Posterior cingulate gyrus (tissue), 11 donors: ENCODE data around the gene PALM3.
"Not testable (repeated sequence)": the region's sequence is repeated elsewhere in the genome, so short reads cannot be mapped to it uniquely, and the experiment has no call there.

Experiments
- DNase-seq, 10 donors: peaks; one replicate each; pipeline versions ENCODE4 v3.0.0 to v3.0.0-alpha.2; 2020 to 2021; ENCODE audit warnings: mixed read lengths in 3 of 10
- intact Hi-C: fragments of 100-400 bp; cut with DNase I; formaldehyde crosslinking; loops from one replicate; pipeline ENCODE4 v1.15.1; 2023

Gene PALM3

GRCh38 chr19:14063105-14063504, 1.2 kb upstream of the PALM3 start:
- intact Hi-C loops, result no loop called here
- DNase-seq, result no peak

- no peak for DNase-seq
- intact Hi-C loops, result no loop called here
These were observed 631 bp upstream of the PALM3 start for GRCh38 chr19:14062558-14062855.

- intact Hi-C loops, result no loop called here
- no peak for DNase-seq
These were observed 661 bp downstream of the PALM3 start for GRCh38 chr19:14061081-14061749.

- no peak for DNase-seq
These were observed 2.2 kb downstream of the PALM3 start for GRCh38 chr19:14059652-14060155.

GRCh38 chr19:14059093-14059480, 2.8 kb downstream of the PALM3 start:
- intact Hi-C loops, result no loop called here

More at GRCh38 chr19:14059652-14060155, 2.2 kb downstream of the PALM3 start:
- intact Hi-C loops, result no loop called here

GRCh38 chr19:14058182-14059092, 3.4 kb downstream of the PALM3 start:
- intact Hi-C loops, result no loop called here
- DNase-seq, result no peak

More at GRCh38 chr19:14059093-14059480, 2.8 kb downstream of the PALM3 start:
- no peak for DNase-seq

GRCh38 chr19:14056741-14057356, 5.0 kb downstream of the PALM3 start:
- no peak for DNase-seq
- intact Hi-C loops, result no loop called here

- no peak for DNase-seq
- intact Hi-C loops, result no loop called here
These were observed 5.7 kb downstream of the PALM3 start for GRCh38 chr19:14056069-14056666.

- DNase-seq, result no peak
- intact Hi-C loops, result no loop called here
These were observed 6.5 kb downstream of the PALM3 start for GRCh38 chr19:14055396-14055795.

GRCh38 chr19:14054721-14055120, 7.2 kb downstream of the PALM3 start:
- intact Hi-C loops, result no loop called here
- DNase-seq, result no peak

GRCh38 chr19:14054099-14054498, 7.8 kb downstream of the PALM3 start:
- intact Hi-C loops, result no loop called here
- no peak for DNase-seq

GRCh38 chr19:14053500-14053899, 8.4 kb downstream of the PALM3 start:
- intact Hi-C loops, result no loop called here
- DNase-seq, result no peak

GRCh38 chr19:14053032-14053431, 8.8 kb downstream of the PALM3 start:
- no peak for DNase-seq
- intact Hi-C loops, result no loop called here

GRCh38 chr19:14052470-14052869, 9.4 kb downstream of the PALM3 start:
- DNase-seq, result no peak
- intact Hi-C loops, result no loop called here

- DNase-seq, result no peak
- intact Hi-C loops, result no loop called here
These were observed 9.9 kb downstream of the PALM3 start for GRCh38 chr19:14051980-14052379.

GRCh38 chr19:14050961-14051360, 10.9 kb downstream of the PALM3 start:
- intact Hi-C loops, result not testable (repeated sequence)

GRCh38 chr19:14050512-14050911, 11.4 kb downstream of the PALM3 start:
- DNase-seq, result no peak
- intact Hi-C loops, result no loop called here

More at GRCh38 chr19:14050961-14051360, 10.9 kb downstream of the PALM3 start:
- not testable (repeated sequence) for DNase-seq

- intact Hi-C loops, result no loop called here
- peak in 3 of 10 donors; percentile 17 to 40 (median 29) for DNase-seq
These were observed 13.3 kb downstream of the PALM3 start for GRCh38 chr19:14048443-14049153.

GRCh38 chr19:14047866-14048265, 14.0 kb downstream of the PALM3 start:
- DNase-seq, intact Hi-C loops: not testable (repeated sequence)
